ENCODE results near the gene TTC7B. TPM values are rescaled to one million over a fixed set of nuclear protein-coding genes. Genes with fewer than 3 reads are reported as not detected.

Gene TTC7B
- total RNA-seq, 1 experiment from 2014 or later = under 0.01 TPM

DNA sequence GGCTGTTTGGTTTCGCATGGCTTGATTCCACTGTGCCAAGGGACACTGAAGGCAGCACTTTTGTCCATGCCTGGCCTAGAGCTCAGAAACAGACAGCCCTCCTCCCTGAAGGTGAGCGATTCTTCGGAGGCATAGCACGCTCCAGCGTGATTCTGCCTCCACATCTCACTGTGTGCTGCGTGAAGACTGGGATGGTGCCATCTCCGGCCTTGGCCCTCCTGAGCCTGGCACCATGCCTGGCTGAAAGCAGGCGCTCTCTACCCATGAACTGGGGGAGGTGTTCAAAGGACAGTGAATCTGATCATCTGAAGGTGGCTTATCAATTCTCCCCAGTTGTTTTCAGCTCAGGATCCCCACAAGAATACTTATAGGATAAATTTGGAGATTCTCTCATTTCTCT is 187.4 kb downstream of the TTC7B start:
- DNase-seq = no peak
- Histone ChIP-seq H3K27ac (ENCODE audit: low read length) (no peak overlapping the region), H3K27me3 (ENCODE audit: low read length) (no peaks in the 10 kb centered on the region), H3K4me2 (ENCODE audit: low read depth, low read length, poor library complexity, severe bottlenecking) (no peak overlapping the region), H3K9me3 (ENCODE audit: low read length) (no peaks in the 10 kb centered on the region), H3K36me3 (ENCODE audit: insufficient read depth, low read length) (no peaks in the 10 kb centered on the region), H4K20me1 (ENCODE audit: insufficient read depth, low read depth, low read length) (no peaks in the 10 kb centered on the region), H3K4me1 (ENCODE audit: low read length) (peaks cover 6% of the 10 kb centered on the region), H3K9me2 (replicated peaks; ENCODE audit: insufficient read depth, low read length) (no peaks in the 10 kb centered on the region), H3K79me2 (ENCODE audit: low read length) (no peaks in the 10 kb centered on the region), H3K9ac (ENCODE audit: low read length) (no peak overlapping the region), H2AFZ (ENCODE audit: low read length) (no peak overlapping the region), H3K4me3 (ENCODE audit: low read length) (no peak overlapping the region)

DNA sequence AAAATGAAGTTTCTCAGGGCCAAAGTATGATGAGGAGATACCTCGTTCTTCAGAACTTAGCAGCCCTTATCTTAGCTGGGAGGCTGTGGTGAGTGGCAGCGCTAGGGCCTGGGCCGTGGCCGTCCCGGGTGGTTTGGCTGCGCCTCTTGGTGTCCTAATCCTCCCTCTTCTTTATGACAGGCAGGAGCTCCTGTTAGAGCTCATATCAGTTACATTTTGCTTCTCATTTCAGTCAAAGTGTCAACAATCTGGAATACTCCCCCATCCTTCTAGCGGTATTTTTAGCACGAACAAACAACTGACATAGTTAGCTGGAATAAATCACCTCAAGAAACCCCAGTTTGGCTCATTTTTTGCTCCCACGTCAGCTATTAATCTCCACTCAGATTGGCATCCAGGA is 188.8 kb downstream of the TTC7B start:
- Histone ChIP-seq H3K27ac (ENCODE audit: low read length) (no peak overlapping the region), H3K4me1 (ENCODE audit: low read length) (peaks cover 6% of the 10 kb centered on the region), H3K9me3 (ENCODE audit: low read length) (no peaks in the 10 kb centered on the region), H4K20me1 (ENCODE audit: insufficient read depth, low read depth, low read length) (no peaks in the 10 kb centered on the region), H3K4me2 (ENCODE audit: low read depth, low read length, poor library complexity, severe bottlenecking) (no peak overlapping the region), H3K27me3 (ENCODE audit: low read length) (no peaks in the 10 kb centered on the region), H3K36me3 (ENCODE audit: insufficient read depth, low read length) (no peaks in the 10 kb centered on the region), H3K9me2 (replicated peaks; ENCODE audit: insufficient read depth, low read length) (no peaks in the 10 kb centered on the region), H3K79me2 (ENCODE audit: low read length) (no peaks in the 10 kb centered on the region), H3K9ac (ENCODE audit: low read length) (no peak overlapping the region), H2AFZ (ENCODE audit: low read length) (no peak overlapping the region), H3K4me3 (ENCODE audit: low read length) (no peak overlapping the region)
- DNase-seq = no peak

DNA sequence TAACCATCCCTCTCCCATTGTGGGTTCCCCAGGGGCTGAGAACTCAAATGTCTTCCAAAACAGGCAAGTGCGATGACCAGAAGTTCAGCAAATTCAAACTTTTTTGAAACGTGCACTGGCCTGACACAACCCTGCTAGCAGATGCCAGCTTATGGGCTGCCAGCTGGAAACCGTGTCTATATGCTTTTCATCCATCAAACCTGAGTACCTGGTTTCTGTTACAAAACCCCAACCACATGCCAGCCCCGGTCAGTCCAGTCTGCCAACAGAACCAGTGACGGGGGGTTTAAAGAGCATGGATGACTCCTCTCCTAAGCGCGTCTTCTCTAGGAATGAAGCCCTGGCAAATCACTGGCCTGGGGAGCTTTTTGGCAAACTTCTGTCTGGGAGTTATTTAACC is 189.7 kb downstream of the TTC7B start:
- no peaks in the 10 kb centered on the region for H3K79me2 ChIP-seq (ENCODE audit: low read length)
- H4K20me1 ChIP-seq (ENCODE audit: insufficient read depth, low read depth, low read length) = no peaks in the 10 kb centered on the region
- H3K27ac ChIP-seq (ENCODE audit: low read length) = no peak overlapping the region
- no peaks in the 10 kb centered on the region for H3K27me3 ChIP-seq (ENCODE audit: low read length)
- H3K36me3 ChIP-seq (ENCODE audit: insufficient read depth, low read length) = no peaks in the 10 kb centered on the region
- DNase-seq = no peak
- no peak overlapping the region for H3K4me3 ChIP-seq (ENCODE audit: low read length)
- no peaks in the 10 kb centered on the region for H3K9me3 ChIP-seq (ENCODE audit: low read length)
- no peak overlapping the region for H2AFZ ChIP-seq (ENCODE audit: low read length)
- H3K9ac ChIP-seq (ENCODE audit: low read length) = no peak overlapping the region
- H3K9me2 ChIP-seq (replicated peaks; ENCODE audit: insufficient read depth, low read length) = no peaks in the 10 kb centered on the region
- H3K4me1 ChIP-seq (ENCODE audit: low read length) = peaks cover 1% of the 10 kb centered on the region
- H3K4me2 ChIP-seq (ENCODE audit: low read depth, low read length, poor library complexity, severe bottlenecking) = no peak overlapping the region

DNA sequence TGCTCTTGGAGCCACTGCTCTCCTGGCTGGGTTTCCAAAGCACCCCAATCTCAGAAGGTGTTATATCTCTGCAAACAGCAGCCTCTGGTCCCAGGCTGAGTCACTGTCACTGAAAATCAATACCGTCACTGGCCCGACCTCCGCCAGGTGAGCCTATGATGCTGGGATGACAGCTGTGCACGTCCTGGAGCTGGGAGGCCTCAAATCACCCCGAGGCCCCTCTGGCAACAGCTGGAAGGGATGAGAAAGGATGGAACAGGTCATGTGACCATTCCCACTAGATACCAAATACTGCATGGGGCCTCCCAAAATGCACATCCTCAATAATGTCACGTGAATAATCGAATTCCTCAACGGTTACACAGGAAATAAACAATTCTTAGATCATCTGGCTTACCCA is 190.8 kb downstream of the TTC7B start:
- Histone ChIP-seq H3K27me3 (ENCODE audit: low read length) (no peaks in the 10 kb centered on the region), H3K4me3 (ENCODE audit: low read length) (no peak overlapping the region), H4K20me1 (ENCODE audit: insufficient read depth, low read depth, low read length) (no peaks in the 10 kb centered on the region), H3K27ac (ENCODE audit: low read length) (no peak overlapping the region), H3K9ac (ENCODE audit: low read length) (no peak overlapping the region), H3K4me1 (ENCODE audit: low read length) (no peaks in the 10 kb centered on the region), H3K79me2 (ENCODE audit: low read length) (no peaks in the 10 kb centered on the region), H3K36me3 (ENCODE audit: insufficient read depth, low read length) (no peaks in the 10 kb centered on the region), H2AFZ (ENCODE audit: low read length) (no peak overlapping the region), H3K9me3 (ENCODE audit: low read length) (no peaks in the 10 kb centered on the region), H3K9me2 (replicated peaks; ENCODE audit: insufficient read depth, low read length) (no peaks in the 10 kb centered on the region), H3K4me2 (ENCODE audit: low read depth, low read length, poor library complexity, severe bottlenecking) (no peak overlapping the region)
- DNase-seq = no peak

DNA sequence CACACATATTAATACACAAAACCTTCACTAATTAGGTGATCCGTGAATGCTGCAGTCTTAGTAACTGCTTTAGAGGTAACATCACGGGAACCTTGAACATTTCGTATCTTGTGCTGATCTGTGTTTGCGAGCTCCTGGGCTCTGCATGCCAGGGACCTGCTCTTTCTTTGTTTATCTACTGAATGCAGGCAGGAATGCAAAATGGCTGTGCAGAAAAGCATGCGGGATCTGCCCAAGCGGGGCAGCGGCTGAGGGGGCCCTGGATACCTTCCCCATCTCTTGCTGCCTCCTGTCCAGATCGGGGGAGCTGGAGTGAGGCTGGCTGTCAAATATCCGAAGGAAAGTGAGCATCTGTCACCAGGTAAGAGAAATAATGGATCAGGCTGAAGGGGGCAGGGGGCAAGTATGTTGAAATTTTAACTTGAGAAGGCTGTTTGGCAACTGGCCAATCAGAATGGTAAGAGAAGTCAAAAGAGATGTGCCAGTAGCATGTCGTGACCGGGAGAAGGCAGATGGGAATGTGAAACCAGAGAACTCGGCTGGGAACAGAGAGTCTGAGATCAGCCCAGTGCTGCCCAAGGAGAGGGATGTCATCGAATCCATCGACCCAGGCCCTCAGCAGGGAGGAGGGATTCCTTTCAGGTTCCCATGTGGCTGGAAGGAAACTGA is 191.4 kb downstream of the TTC7B start:
- Histone ChIP-seq H3K4me2 (ENCODE audit: low read depth, low read length, poor library complexity, severe bottlenecking) (no peak overlapping the region), H3K9me3 (ENCODE audit: low read length) (no peaks in the 10 kb centered on the region), H3K9ac (ENCODE audit: low read length) (no peak overlapping the region), H4K20me1 (ENCODE audit: insufficient read depth, low read depth, low read length) (no peaks in the 10 kb centered on the region), H3K4me1 (ENCODE audit: low read length) (no peaks in the 10 kb centered on the region), H3K4me3 (ENCODE audit: low read length) (no peak overlapping the region), H3K27ac (ENCODE audit: low read length) (no peak overlapping the region), H3K79me2 (ENCODE audit: low read length) (no peaks in the 10 kb centered on the region), H3K27me3 (ENCODE audit: low read length) (no peaks in the 10 kb centered on the region), H3K36me3 (ENCODE audit: insufficient read depth, low read length) (no peaks in the 10 kb centered on the region), H3K9me2 (replicated peaks; ENCODE audit: insufficient read depth, low read length) (no peaks in the 10 kb centered on the region), H2AFZ (ENCODE audit: low read length) (no peak overlapping the region)
- DNase-seq = no peak

DNA sequence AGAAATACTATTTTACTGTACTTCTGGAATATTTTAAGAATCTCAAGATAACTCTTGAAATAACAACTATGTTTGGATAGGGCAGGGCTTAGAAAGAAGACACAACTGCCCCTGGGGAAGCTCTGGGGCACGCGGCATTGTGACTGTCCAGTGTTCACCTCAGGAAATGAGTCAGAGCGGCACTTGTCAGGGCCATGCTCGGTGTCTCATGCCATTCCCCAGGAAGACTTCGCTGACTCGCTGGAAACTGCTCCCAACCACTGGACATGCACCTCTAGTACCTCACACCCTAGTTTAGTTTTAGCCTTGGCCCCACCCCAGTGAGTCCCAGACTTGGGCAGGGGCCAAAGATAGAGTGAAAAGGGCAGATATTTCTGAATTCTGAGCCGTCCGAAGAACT is 192.0 kb downstream of the TTC7B start:
- Histone ChIP-seq H3K27ac (ENCODE audit: low read length) (no peak overlapping the region), H3K27me3 (ENCODE audit: low read length) (no peaks in the 10 kb centered on the region), H4K20me1 (ENCODE audit: insufficient read depth, low read depth, low read length) (no peaks in the 10 kb centered on the region), H3K9ac (ENCODE audit: low read length) (no peak overlapping the region), H3K4me3 (ENCODE audit: low read length) (no peak overlapping the region), H3K36me3 (ENCODE audit: insufficient read depth, low read length) (no peaks in the 10 kb centered on the region), H3K4me1 (ENCODE audit: low read length) (no peaks in the 10 kb centered on the region), H3K9me2 (replicated peaks; ENCODE audit: insufficient read depth, low read length) (no peaks in the 10 kb centered on the region), H3K9me3 (ENCODE audit: low read length) (no peaks in the 10 kb centered on the region), H3K79me2 (ENCODE audit: low read length) (no peaks in the 10 kb centered on the region), H2AFZ (ENCODE audit: low read length) (no peak overlapping the region), H3K4me2 (ENCODE audit: low read depth, low read length, poor library complexity, severe bottlenecking) (no peak overlapping the region)
- DNase-seq = no peak

DNA sequence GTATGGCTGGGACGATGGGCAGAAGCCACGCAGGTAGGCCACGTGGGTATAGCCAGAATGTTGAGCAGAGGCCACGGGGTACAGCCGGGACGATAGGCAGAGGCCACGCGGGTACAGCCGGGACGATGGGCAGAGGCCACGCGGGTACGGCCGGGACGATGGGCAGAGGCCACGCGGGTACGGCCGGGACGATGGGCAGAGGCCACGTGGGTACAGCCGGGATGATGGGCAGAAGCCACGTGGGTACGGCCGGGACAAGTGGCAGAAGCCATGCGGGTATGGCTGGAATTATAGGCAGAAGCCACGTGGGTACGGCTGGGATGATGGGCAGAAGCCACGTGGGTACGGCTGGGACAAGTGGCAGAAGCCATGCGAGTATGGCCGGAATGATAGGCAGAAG is 195.0 kb downstream of the TTC7B start:
- H3K27ac ChIP-seq (ENCODE audit: low read length) = no peak overlapping the region
- no peaks in the 10 kb centered on the region for H3K9me2 ChIP-seq (replicated peaks; ENCODE audit: insufficient read depth, low read length)
- no peak for DNase-seq
- H3K4me3 ChIP-seq (ENCODE audit: low read length) = no peak overlapping the region
- no peaks in the 10 kb centered on the region for H3K9me3 ChIP-seq (ENCODE audit: low read length)
- H3K79me2 ChIP-seq (ENCODE audit: low read length) = no peaks in the 10 kb centered on the region
- no peaks in the 10 kb centered on the region for H3K36me3 ChIP-seq (ENCODE audit: insufficient read depth, low read length)
- H4K20me1 ChIP-seq (ENCODE audit: insufficient read depth, low read depth, low read length) = no peaks in the 10 kb centered on the region
- no peaks in the 10 kb centered on the region for H3K4me1 ChIP-seq (ENCODE audit: low read length)
- no peak overlapping the region for H3K4me2 ChIP-seq (ENCODE audit: low read depth, low read length, poor library complexity, severe bottlenecking)
- no peak overlapping the region for H2AFZ ChIP-seq (ENCODE audit: low read length)
- no peak overlapping the region for H3K9ac ChIP-seq (ENCODE audit: low read length)
- H3K27me3 ChIP-seq (ENCODE audit: low read length) = no peaks in the 10 kb centered on the region

DNA sequence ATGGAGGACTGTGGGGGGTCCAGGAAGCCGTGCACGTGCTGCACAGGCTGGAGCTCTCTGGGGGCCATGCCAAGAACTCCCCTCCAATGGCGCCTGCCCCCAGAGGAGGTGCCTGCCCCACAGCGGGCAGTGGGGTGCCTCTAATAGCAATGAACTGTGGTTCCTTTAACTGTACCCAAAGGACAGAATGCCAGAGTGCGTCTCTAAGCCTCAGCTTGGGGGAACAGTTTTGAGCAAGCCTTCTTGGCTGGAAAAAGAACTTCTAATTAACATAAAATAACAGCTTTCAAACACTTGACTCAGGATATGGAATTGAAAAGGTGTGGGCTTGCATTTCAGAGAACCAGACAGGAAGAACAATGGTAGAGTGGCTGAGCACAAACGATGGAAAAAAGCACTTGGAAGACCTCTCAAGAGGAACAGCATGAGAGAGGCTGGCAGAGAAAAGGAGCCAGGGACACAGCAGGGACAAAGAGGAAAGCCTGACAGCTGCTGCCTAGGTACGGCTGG is 195.6 kb downstream of the TTC7B start:
- Histone ChIP-seq H3K4me2 (ENCODE audit: low read depth, low read length, poor library complexity, severe bottlenecking) (no peak overlapping the region), H3K79me2 (ENCODE audit: low read length) (no peaks in the 10 kb centered on the region), H3K36me3 (ENCODE audit: insufficient read depth, low read length) (no peaks in the 10 kb centered on the region), H3K9me2 (replicated peaks; ENCODE audit: insufficient read depth, low read length) (no peaks in the 10 kb centered on the region), H3K27ac (ENCODE audit: low read length) (no peak overlapping the region), H3K27me3 (ENCODE audit: low read length) (no peaks in the 10 kb centered on the region), H3K4me3 (ENCODE audit: low read length) (no peak overlapping the region), H3K4me1 (ENCODE audit: low read length) (no peaks in the 10 kb centered on the region), H3K9me3 (ENCODE audit: low read length) (no peaks in the 10 kb centered on the region), H3K9ac (ENCODE audit: low read length) (no peak overlapping the region), H4K20me1 (ENCODE audit: insufficient read depth, low read depth, low read length) (no peaks in the 10 kb centered on the region), H2AFZ (ENCODE audit: low read length) (no peak overlapping the region)
- DNase-seq = no peak
